PC-3 (cell line): ENCODE data around the gene HSD17B4. TPM values are rescaled to one million over a fixed set of nuclear protein-coding genes. Genes with fewer than 3 reads are reported as not detected.

ENCODE experiments used
- ATAC-seq: fragments of 200-7000 bp; cut with Tn5 transposase; 2 replicates; pipeline ENCODE4 v1.9.1; 2020; ENCODE audit warnings: mild to moderate bottlenecking, moderate library complexity
- BruUV-seq: library from RNA; stranded (reverse); fragments of 400-500 nt; replicated peaks from 2 replicates; lab custom pipeline; 2021; lab: Mats Ljungman, UMichigan
- CTCF ChIA-PET: fragments of 300-600 bp; sonication (Branson Sonifier 250); formaldehyde crosslinking; loops from one replicate; lab custom pipeline; 2022; ENCODE audit warnings: antibody characterized with exemption; lab: Charles Lee
- POLR2A ChIA-PET: fragments of 300-600 bp; sonication (Branson Sonifier 250); formaldehyde crosslinking; loops from one replicate; lab custom pipeline; 2022; ENCODE audit warnings: antibody characterized with exemption; ENCODE audit not compliant: unreplicated experiment; lab: Charles Lee
- DNase-seq: peaks from one replicate; pipeline ENCODE4 v3.0.0-alpha.2; 2015
- H2AFZ ChIP-seq: fragments of 300-600 bp; sonication (generic); 2 replicates; pipeline ENCODE4 v1.6.0; 2016; ENCODE audit warnings: antibody characterized with exemption, low read length
- H3F3A ChIP-seq: fragments of 300-600 bp; sonication (generic); one replicate; pipeline ENCODE4 v1.6.0; 2017; ENCODE audit warnings: antibody characterized with exemption, low read length, control low read depth, mild to moderate bottlenecking; ENCODE audit not compliant: unreplicated experiment
- H3K27ac ChIP-seq: fragments of 300-600 bp; sonication (generic); 2 replicates; pipeline ENCODE4 v1.5.1; 2016; ENCODE audit warnings: mild to moderate bottlenecking, low read length
- H3K27me3 ChIP-seq: fragments of 300-600 bp; sonication (generic); 2 replicates; pipeline ENCODE4 v1.6.1; 2016; ENCODE audit warnings: low read length, mixed read lengths
- H3K36me3 ChIP-seq: fragments of 300-600 bp; sonication (generic); 2 replicates; pipeline ENCODE4 v1.6.1; 2016; ENCODE audit warnings: low read depth, mixed run types, low read length, mixed read lengths
- H3K4me1 ChIP-seq: fragments of 300-600 bp; sonication (generic); 2 replicates; pipeline ENCODE4 v1.5.1; 2016; ENCODE audit warnings: low read length; ENCODE audit not compliant: insufficient read depth
- H3K4me2 ChIP-seq: fragments of 300-600 bp; sonication (generic); 2 replicates; pipeline ENCODE4 v1.6.0; 2016; ENCODE audit warnings: low read length
- H3K4me3 ChIP-seq: fragments of 300-600 bp; sonication (generic); 2 replicates; pipeline ENCODE4 v1.5.1; 2016; ENCODE audit warnings: mild to moderate bottlenecking, low read length, mixed read lengths
- H3K79me2 ChIP-seq: fragments of 300-600 bp; sonication (generic); 2 replicates; pipeline ENCODE4 v1.6.1; 2017; ENCODE audit warnings: low read length, mixed read lengths
- H3K9ac ChIP-seq: fragments of 300-600 bp; sonication (generic); 2 replicates; pipeline ENCODE4 v1.6.0; 2016; ENCODE audit warnings: mild to moderate bottlenecking, low read length
- H3K9me2 ChIP-seq: fragments of 300-600 bp; sonication (generic); replicated peaks from 2 replicates; pipeline ENCODE4 v1.6.1; 2016; ENCODE audit warnings: mixed run types, low read length, mixed read lengths
- H3K9me3 ChIP-seq: fragments of 300-600 bp; sonication (generic); 2 replicates; pipeline ENCODE4 v1.6.1; 2016; ENCODE audit warnings: low read length, mixed read lengths
- H4K20me1 ChIP-seq: fragments of 300-600 bp; sonication (generic); 2 replicates; pipeline ENCODE4 v1.6.1; 2016; ENCODE audit warnings: low read length, mixed read lengths
- EZH2 ChIP-seq: fragments of 300-600 bp; sonication (generic); IDR thresholded peaks from one replicate; pipeline ENCODE4 v1.6.1; 2017; ENCODE audit warnings: antibody characterized with exemption, mild to moderate bottlenecking, low read length; ENCODE audit not compliant: unreplicated experiment
- EZH2phosphoT487 ChIP-seq: fragments of 300-600 bp; sonication (generic); IDR thresholded peaks from 2 replicates; pipeline ENCODE4 v1.6.1; 2018; ENCODE audit warnings: mild to moderate bottlenecking, antibody characterized with exemption, low read length, borderline replicate concordance
- intact Hi-C: fragments of 100-400 bp; cut with micrococcal nuclease; formaldehyde crosslinking; loops from 2 replicates; pipeline ENCODE4 v1.9.0; 2023
- total RNA-seq: library from RNA; depleted of rRNA; stranded (reverse); fragments of >200 nt; gene quantifications from 2 replicates; pipeline ENCODE4 v1.2.3, GENCODE V29; 2014; rRNA removed
- TF ChIP-seq, protein P1 (sequence below): fragments of 300-600 bp; sonication (generic); conservative IDR thresholded peaks from 2 replicates; pipeline ENCODE4 v1.5.1; 2017; ENCODE audit warnings: antibody characterized with exemption, low read depth, mild to moderate bottlenecking, low read length

The HSD17B4 gene
- total RNA-seq, 1 experiment from 2014 or later: 165 TPM

DNA sequence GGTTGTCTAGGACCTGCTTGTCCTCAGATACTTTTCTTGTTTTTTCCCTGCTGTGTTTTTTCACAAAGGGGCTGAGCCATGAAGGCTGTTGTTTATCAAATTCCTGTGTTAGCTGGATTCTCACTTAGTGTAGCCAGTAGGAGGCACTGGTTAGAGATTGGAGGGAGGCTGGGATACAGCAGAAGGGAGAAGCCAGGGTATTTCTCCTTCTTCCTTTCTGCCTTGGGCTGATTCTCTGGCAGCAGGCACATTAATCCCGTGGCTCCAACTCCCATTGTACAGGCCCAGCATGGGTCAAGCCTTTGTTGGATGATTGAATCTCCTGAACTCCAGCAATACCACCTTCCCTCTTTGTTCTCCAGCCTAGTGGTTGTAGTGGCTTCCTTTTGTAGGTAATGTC is 130.7 kb downstream of the HSD17B4 start:
- H3K9ac ChIP-seq: no peak overlapping the region
- no TSS peak for BruUV-seq
- H3K9me2 ChIP-seq: no peaks in the 10 kb centered on the region
- POLR2A ChIA-PET: no interaction called here
- H3K9me3 ChIP-seq: no peaks in the 10 kb centered on the region
- no peaks in the 10 kb centered on the region for H3K36me3 ChIP-seq
- no peaks in the 10 kb centered on the region for H4K20me1 ChIP-seq
- H2AFZ ChIP-seq: no peak overlapping the region
- no peak overlapping the region for H3K27ac ChIP-seq
- TF ChIP-seq, protein P1, sequence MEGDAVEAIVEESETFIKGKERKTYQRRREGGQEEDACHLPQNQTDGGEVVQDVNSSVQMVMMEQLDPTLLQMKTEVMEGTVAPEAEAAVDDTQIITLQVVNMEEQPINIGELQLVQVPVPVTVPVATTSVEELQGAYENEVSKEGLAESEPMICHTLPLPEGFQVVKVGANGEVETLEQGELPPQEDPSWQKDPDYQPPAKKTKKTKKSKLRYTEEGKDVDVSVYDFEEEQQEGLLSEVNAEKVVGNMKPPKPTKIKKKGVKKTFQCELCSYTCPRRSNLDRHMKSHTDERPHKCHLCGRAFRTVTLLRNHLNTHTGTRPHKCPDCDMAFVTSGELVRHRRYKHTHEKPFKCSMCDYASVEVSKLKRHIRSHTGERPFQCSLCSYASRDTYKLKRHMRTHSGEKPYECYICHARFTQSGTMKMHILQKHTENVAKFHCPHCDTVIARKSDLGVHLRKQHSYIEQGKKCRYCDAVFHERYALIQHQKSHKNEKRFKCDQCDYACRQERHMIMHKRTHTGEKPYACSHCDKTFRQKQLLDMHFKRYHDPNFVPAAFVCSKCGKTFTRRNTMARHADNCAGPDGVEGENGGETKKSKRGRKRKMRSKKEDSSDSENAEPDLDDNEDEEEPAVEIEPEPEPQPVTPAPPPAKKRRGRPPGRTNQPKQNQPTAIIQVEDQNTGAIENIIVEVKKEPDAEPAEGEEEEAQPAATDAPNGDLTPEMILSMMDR: 0 out of 2 replicates have a peak, but pooled peaks have one; percentile 10
- TF ChIP-seq EZH2phosphoT487: no peak
- H3K79me2 ChIP-seq: no peaks in the 10 kb centered on the region
- DNase-seq (no peak), ATAC-seq (no peak)
- CTCF ChIA-PET: no interaction called here
- no peak overlapping the region for H3K4me2 ChIP-seq
- no peak overlapping the region for H3K4me3 ChIP-seq
- intact Hi-C loops: no loop called here
- H3K4me1 ChIP-seq: no peaks in the 10 kb centered on the region
- H3F3A ChIP-seq: no peaks in the 10 kb centered on the region
- H3K27me3 ChIP-seq: no peaks in the 10 kb centered on the region

- Histone ChIP-seq H3K27me3 (no peaks in the 10 kb centered on the region), H3K4me1 (no peaks in the 10 kb centered on the region), H3K9me3 (no peaks in the 10 kb centered on the region), H4K20me1 (no peaks in the 10 kb centered on the region), H3K4me3 (no peak overlapping the region), H3K4me2 (no peak overlapping the region), H3K79me2 (no peaks in the 10 kb centered on the region), H3K9ac (no peak overlapping the region), H3F3A (no peaks in the 10 kb centered on the region), H3K9me2 (no peaks in the 10 kb centered on the region), H3K36me3 (no peaks in the 10 kb centered on the region), H2AFZ (no peak overlapping the region), H3K27ac (no peak overlapping the region)
- ChIA-PET POLR2A (no interaction called here), CTCF (no interaction called here)
- ATAC-seq (no peak), DNase-seq (no peak)
- intact Hi-C loops: no loop called here
- TF ChIP-seq EZH2phosphoT487 (no peak), EZH2 (no peak)
- TF ChIP-seq, protein P1: no peak
- no TSS peak for BruUV-seq
These were observed 131.4 kb downstream of the HSD17B4 start for GRCh38 chr5:119583684-119584083.

Other genes starting within 250 kb of the HSD17B4 start
- 11.8 and 20.0 TPM in 2 replicates for gene TNFAIP8, start 96.5 kb upstream of the HSD17B4 start, total RNA-seq
- not detected in 2 replicates for gene FAM170A, start 177.1 kb downstream of the HSD17B4 start, total RNA-seq